HEK293 (cell line): ENCODE data around the gene AMPD2.

Source experiments
- CTCF ChIA-PET: fragments of 350-600 bp; formaldehyde crosslinking; extraction: SDS; loops from one replicate; lab custom pipeline; 2021; ENCODE audit warnings: antibody characterized with exemption; lab: Yijun Ruan, JAX
- POLR2A ChIA-PET: fragments of 300-600 bp; formaldehyde crosslinking; extraction: SDS; loops from one replicate; lab custom pipeline; 2020; ENCODE audit warnings: antibody characterized with exemption, inconsistent platforms; lab: Yijun Ruan, JAX
- H3K27ac ChIP-seq: fragments of 200-500 bp; sonication (Bioruptor generic); 2 replicates; pipeline ENCODE4 v1.5.1; 2014; ENCODE audit warnings: low read depth, low read length, control low read depth, inconsistent platforms; ENCODE audit errors: extremely low read depth
- H3K36me3 ChIP-seq, 2 experiments: fragments of 200-500 bp in 1 of 2; sonication (Bioruptor generic) in 1 of 2; 1 replicate in 1 of 2; 2 replicates in 1 of 2; pipeline ENCODE4 v1.5.1; 2014 to 2017; ENCODE audit warnings: inconsistent platforms in 2 of 2, low read length in 2 of 2; ENCODE audit not compliant: control insufficient read depth in 2 of 2, insufficient read depth in 1 of 2
- H3K4me1 ChIP-seq: fragments of 200-500 bp; sonication (Bioruptor generic); 2 replicates; pipeline ENCODE4 v1.5.1; 2014; ENCODE audit warnings: mild to moderate bottlenecking, low read length, inconsistent platforms; ENCODE audit not compliant: control insufficient read depth, insufficient read depth
- H3K4me3 ChIP-seq: 2 replicates; pipeline ENCODE4 v1.5.1; 2011; ENCODE audit warnings: low read depth, mild to moderate bottlenecking, control low read depth, low read length, moderate library complexity
- H3K9me3 ChIP-seq: fragments of 200-500 bp; sonication (Bioruptor generic); 2 replicates; pipeline ENCODE4 v1.5.1; 2014; ENCODE audit warnings: low read depth, low read length, inconsistent platforms; ENCODE audit not compliant: control insufficient read depth, insufficient read depth
- BCL11B ChIP-seq: fragments of 450-650 bp; formaldehyde crosslinking; IDR thresholded peaks from 2 replicates; pipeline ENCODE4 v1.5.1; 2016; ENCODE audit warnings: low read depth, missing biosample characterization, missing genetic modification characterization
- KLF7 ChIP-seq: fragments of 450-650 bp; formaldehyde crosslinking; IDR thresholded peaks from 2 replicates; pipeline ENCODE4 v1.5.1; 2016; ENCODE audit warnings: missing biosample characterization, missing genetic modification characterization, borderline replicate concordance
- SETDB1 ChIP-seq: IDR thresholded peaks from one replicate; pipeline ENCODE4 v1.6.1; 2017; ENCODE audit warnings: mild to moderate bottlenecking, low read length, moderate library complexity, mixed read lengths; ENCODE audit not compliant: insufficient read length
- SP3 ChIP-seq: fragments of 450-650 bp; formaldehyde crosslinking; IDR thresholded peaks from 2 replicates; pipeline ENCODE4 v1.5.1; 2016; ENCODE audit warnings: missing biosample characterization, missing genetic modification characterization
- ZNF221 ChIP-seq: fragments of 450-650 bp; formaldehyde crosslinking; IDR thresholded peaks from 2 replicates; pipeline ENCODE4 v1.5.1; 2017; ENCODE audit warnings: missing biosample characterization, missing genetic modification characterization, borderline replicate concordance
- ZNF239 ChIP-seq: fragments of 450-650 bp; formaldehyde crosslinking; IDR thresholded peaks from 2 replicates; pipeline ENCODE4 v1.5.1; 2016; ENCODE audit warnings: missing biosample characterization, missing genetic modification characterization
- ZNF248 ChIP-seq: fragments of 450-650 bp; formaldehyde crosslinking; IDR thresholded peaks from 2 replicates; pipeline ENCODE4 v1.5.1; 2017; ENCODE audit warnings: missing biosample characterization, missing genetic modification characterization
- ZNF280C ChIP-seq: fragments of 450-650 bp; formaldehyde crosslinking; IDR thresholded peaks from 2 replicates; pipeline ENCODE4 v1.5.1; 2016; ENCODE audit warnings: missing biosample characterization, missing genetic modification characterization
- ZNF280D ChIP-seq: fragments of 450-650 bp; formaldehyde crosslinking; IDR thresholded peaks from 2 replicates; pipeline ENCODE4 v1.5.1; 2016; ENCODE audit warnings: missing biosample characterization, missing genetic modification characterization
- ZNF362 ChIP-seq: fragments of 450-650 bp; formaldehyde crosslinking; IDR thresholded peaks from 2 replicates; pipeline ENCODE4 v1.5.1; 2016; ENCODE audit warnings: missing biosample characterization, missing genetic modification characterization
- ZNF560 ChIP-seq: fragments of 450-650 bp; formaldehyde crosslinking; IDR thresholded peaks from 2 replicates; pipeline ENCODE4 v1.5.1; 2017; ENCODE audit warnings: missing biosample characterization, missing genetic modification characterization, borderline replicate concordance
- ZNF600 ChIP-seq: fragments of 450-650 bp; formaldehyde crosslinking; IDR thresholded peaks from 2 replicates; pipeline ENCODE4 v1.5.1; 2016; ENCODE audit warnings: missing biosample characterization, missing genetic modification characterization
- ZNF626 ChIP-seq: fragments of 450-650 bp; sonication (Bioruptor Pico); formaldehyde crosslinking; IDR thresholded peaks from 2 replicates; pipeline ENCODE4 v1.5.1; 2018; ENCODE audit warnings: missing biosample characterization, missing genetic modification characterization, inconsistent platforms
- ZNF645 ChIP-seq: fragments of 450-650 bp; formaldehyde crosslinking; IDR thresholded peaks from 2 replicates; pipeline ENCODE4; 2016; ENCODE audit warnings: missing biosample characterization, missing genetic modification characterization

The AMPD2 gene

DNA sequence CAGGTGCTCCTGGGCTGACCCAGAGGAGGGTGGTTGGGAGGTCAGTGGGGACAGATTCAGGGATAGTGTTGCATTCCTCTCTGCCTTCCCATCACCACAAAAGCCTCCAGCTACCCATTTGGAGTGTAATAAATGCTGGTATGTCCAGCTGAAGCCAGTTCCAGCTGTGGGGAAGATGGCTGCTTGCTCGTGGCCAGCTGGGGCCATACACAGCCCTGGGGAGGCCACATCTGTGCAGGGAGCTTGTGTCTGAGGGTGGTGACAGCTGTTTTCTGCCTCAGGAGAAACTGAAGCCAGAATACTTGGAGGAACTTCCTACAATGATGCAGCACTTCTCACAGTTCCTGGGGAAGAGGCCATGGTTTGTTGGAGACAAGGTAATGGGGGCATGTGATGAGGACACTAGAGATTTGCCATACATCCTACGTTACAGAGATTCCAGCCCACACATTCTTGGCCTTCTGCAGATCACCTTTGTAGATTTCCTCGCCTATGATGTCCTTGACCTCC, 39.0 kb downstream of the AMPD2 start:
- ChIA-PET CTCF (interaction anchor here (0.7 to 5.8 kb wide), 9 partner anchors 9 to 396 kb away, joined by 3 to 27 read pairs (median 4); partner anchors contain the start of gene AHCYL1), POLR2A (no interaction called here)
- H3K4me3 ChIP-seq: no peak overlapping the region

GRCh38 chr1:109659145-109659544, 39.5 kb downstream of the AMPD2 start:
- no peak overlapping the region for H3K27ac ChIP-seq
- no peaks in the 10 kb centered on the region for H3K36me3 ChIP-seq
- CTCF ChIA-PET: interaction anchor here (0.7 to 5.8 kb wide), 4 partner anchors 15 to 395 kb away, joined by 3 to 27 read pairs (median 4); no protein-coding TSS in a partner anchor
- no peak overlapping the region for H3K4me3 ChIP-seq
- no peak for TF ChIP-seq ZNF362
- TF ChIP-seq SETDB1: no peak
- no peak for TF ChIP-seq BCL11B
- no peak for TF ChIP-seq ZNF280D (tag by site-specific recombination)
- TF ChIP-seq, all 188 proteins: peak for 0
- H3K9me3 ChIP-seq: no peaks in the 10 kb centered on the region
- POLR2A ChIA-PET: interaction anchor here (0.9 kb wide), 1 partner anchor 111 kb away, joined by 3 read pairs; the partner anchor contains the start of gene GNAI3
- no peaks in the 10 kb centered on the region for H3K4me1 ChIP-seq

More for the DNA sequence above, 39.0 kb downstream of the AMPD2 start:
- Histone ChIP-seq H3K9me3 (no peaks in the 10 kb centered on the region), H3K27ac (no peak overlapping the region), H3K36me3 (no peaks in the 10 kb centered on the region), H3K4me1 (no peaks in the 10 kb centered on the region)
- TF ChIP-seq SP3 (tag by site-specific recombination) (no peak), ZNF600 (tag by site-specific recombination) (no peak), ZNF221 (tag by site-specific recombination) (no peak), ZNF248 (tag by site-specific recombination) (no peak), KLF7 (tag by site-specific recombination) (no peak), ZNF239 (tag by site-specific recombination) (no peak), ZNF280C (tag by site-specific recombination) (no peak), ZNF560 (no peak), ZNF626 (tag by site-specific recombination) (no peak), ZNF645 (tag by site-specific recombination) (no peak)
